Left ventricle myocardium superior (tissue), 1 donor: ENCODE results near the gene NAP1L4. TPM values are rescaled to one million over a fixed set of nuclear protein-coding genes. Genes with fewer than 3 reads are reported as not detected.
"Not testable (repeated sequence)": the region's sequence is repeated elsewhere in the genome, so short reads cannot be mapped to it uniquely, and the experiment has no call there.

ENCODE experiments used
- ATAC-seq: fragments of 200-7000 bp; cut with Tn5 transposase; one replicate; pipeline ENCODE4 v1.9.1; 2020; ENCODE audit warnings: mild to moderate bottlenecking, moderate library complexity
- DNase-seq: peaks from one replicate; pipeline ENCODE4 v3.0.0-alpha.2; 2020
- intact Hi-C: fragments of 100-400 bp; cut with micrococcal nuclease; formaldehyde crosslinking; loops from one replicate; pipeline ENCODE4 v1.11.0; 2022
- total RNA-seq: library from RNA; stranded (reverse); fragmentation: NEBNext Ultra II Directional; extraction: Animal tissue kit (Norgen Biotek cat#: 25700); gene quantifications from one replicate; pipeline ENCODE4 v1.2.1, GENCODE V29; 2021
- donor health status: DM: no; HTN: yes; CAD: no; lungs with severe emphysema.

NAP1L4 gene
- total RNA-seq, 1 donor from 2014 or later: 173 TPM

GRCh38 chr11:2916892-2917645 is 75.1 kb downstream of the NAP1L4 start:
- ATAC-seq: no peak
- DNase-seq: no peak
- intact Hi-C loops: no loop called here

- intact Hi-C loops: no loop called here
- DNase-seq (no peak), ATAC-seq (no peak)
These were observed 75.8 kb downstream of the NAP1L4 start for GRCh38 chr11:2916114-2916891.

- ATAC-seq (no peak), DNase-seq (no peak)
- intact Hi-C loops: no loop called here
These were observed 76.7 kb downstream of the NAP1L4 start for GRCh38 chr11:2915473-2915872.

GRCh38 chr11:2914455-2915195 is 77.5 kb downstream of the NAP1L4 start:
- peak; percentile 79 for ATAC-seq
- peak; percentile 90 for DNase-seq

GRCh38 chr11:2913776-2914175 is 78.4 kb downstream of the NAP1L4 start:
- no peak for DNase-seq

More at GRCh38 chr11:2914455-2915195, 77.5 kb downstream of the NAP1L4 start:
- intact Hi-C loops: no loop called here

GRCh38 chr11:2913019-2913431 is 79.1 kb downstream of the NAP1L4 start:
- ATAC-seq: no peak
- no peak for DNase-seq
- intact Hi-C loops: no loop called here

More at GRCh38 chr11:2913776-2914175, 78.4 kb downstream of the NAP1L4 start:
- no peak for ATAC-seq
- intact Hi-C loops: no loop called here

- ATAC-seq (no peak), DNase-seq (peak; percentile 33)
- intact Hi-C loops: no loop called here
These were observed 79.6 kb downstream of the NAP1L4 start for GRCh38 chr11:2912498-2912897.

GRCh38 chr11:2911785-2912391 is 80.2 kb downstream of the NAP1L4 start:
- intact Hi-C loops: no loop called here
- no peak for DNase-seq
- no peak for ATAC-seq

- DNase-seq: no peak
- ATAC-seq: no peak
- intact Hi-C loops: no loop called here
These were observed 80.9 kb downstream of the NAP1L4 start for GRCh38 chr11:2911088-2911784.

GRCh38 chr11:2910401-2910955 is 81.7 kb downstream of the NAP1L4 start:
- intact Hi-C loops: no loop called here
- ATAC-seq (no peak), DNase-seq (no peak)

- intact Hi-C loops: no loop called here
- ATAC-seq (peak; percentile 8), DNase-seq (peak; percentile 52)
These were observed 82.8 kb downstream of the NAP1L4 start for GRCh38 chr11:2909133-2909902.

GRCh38 chr11:2908130-2908529 is 84.0 kb downstream of the NAP1L4 start:
- no peak for ATAC-seq
- intact Hi-C loops: no loop called here
- DNase-seq: no peak

GRCh38 chr11:2905299-2905698 is 86.8 kb downstream of the NAP1L4 start:
- DNase-seq, ATAC-seq, intact Hi-C loops: not testable (repeated sequence)

- no peak for ATAC-seq
- no peak for DNase-seq
- intact Hi-C loops: no loop called here
These were observed 87.7 kb downstream of the NAP1L4 start for GRCh38 chr11:2904153-2905052.

GRCh38 chr11:2903672-2904011 is 88.5 kb downstream of the NAP1L4 start:
- DNase-seq (no peak), ATAC-seq (no peak)
- intact Hi-C loops: no loop called here

GRCh38 chr11:2902784-2903671 is 89.1 kb downstream of the NAP1L4 start:
- DNase-seq (no peak), ATAC-seq (no peak)
- intact Hi-C loops: no loop called here
